HepG2 (cell line): ENCODE measurements around the gene SMTNL1. TPM values are rescaled to one million over a fixed set of nuclear protein-coding genes. Genes with fewer than 3 reads are reported as not detected.
A peak's percentile ranks its signal among the peaks of the same experiment; 100 is the strongest.

Experiments
- ATF2 ChIP-seq: sonication (generic); formaldehyde crosslinking; IDR thresholded peaks from 2 replicates; pipeline ENCODE4 v1.4.0; 2020; ENCODE audit warnings: missing genetic modification reagents
- CCDC6 ChIP-seq: sonication (generic); formaldehyde crosslinking; IDR thresholded peaks from 2 replicates; pipeline ENCODE4 v1.8.1; 2022; ENCODE audit warnings: mild to moderate bottlenecking, missing genetic modification reagents, moderate library complexity
- GPBP1L1 ChIP-seq: sonication (generic); formaldehyde crosslinking; IDR thresholded peaks from 2 replicates; pipeline ENCODE4 v1.5.0; 2020; ENCODE audit warnings: mild to moderate bottlenecking, missing genetic modification reagents
- HOXA7 ChIP-seq: sonication (generic); formaldehyde crosslinking; IDR thresholded peaks from 2 replicates; pipeline ENCODE4 v1.8.1; 2022; ENCODE audit warnings: mild to moderate bottlenecking, missing genetic modification reagents, moderate library complexity
- JUN ChIP-seq: sonication (generic); formaldehyde crosslinking; IDR thresholded peaks from 2 replicates; pipeline ENCODE4 v1.4.0; 2020; ENCODE audit warnings: mild to moderate bottlenecking, missing genetic modification reagents
- JUNB ChIP-seq: sonication (generic); formaldehyde crosslinking; IDR thresholded peaks from 2 replicates; pipeline ENCODE4 v1.8.0; 2022; ENCODE audit warnings: missing genetic modification reagents, mild to moderate bottlenecking, borderline replicate concordance
- KLF15 ChIP-seq: sonication (generic); formaldehyde crosslinking; IDR thresholded peaks from 2 replicates; pipeline ENCODE4 v1.8.1; 2023; ENCODE audit warnings: borderline replicate concordance, mild to moderate bottlenecking, inconsistent platforms, missing genetic modification reagents, mixed read lengths
- NR1H2 ChIP-seq: sonication (generic); formaldehyde crosslinking; IDR thresholded peaks from 2 replicates; pipeline ENCODE4 v1.8.1; 2022; ENCODE audit warnings: low read depth, missing genetic modification reagents, borderline replicate concordance
- PCBP2 ChIP-seq: fragments of 200-400 bp; formaldehyde crosslinking; optimal IDR thresholded peaks from 2 replicates; pipeline ENCODE3; 2018; ENCODE audit warnings: low read length, low read depth; ENCODE audit not compliant: poor library complexity, severe bottlenecking
- PRDM10 ChIP-seq: sonication (generic); formaldehyde crosslinking; IDR thresholded peaks from 2 replicates; pipeline ENCODE4 v1.4.0; 2020; ENCODE audit warnings: low read depth, missing genetic modification reagents
- RBAK ChIP-seq: sonication (generic); formaldehyde crosslinking; IDR thresholded peaks from 2 replicates; pipeline ENCODE4 v1.5.1; 2020; ENCODE audit warnings: mild to moderate bottlenecking, missing genetic modification reagents
- RXRB ChIP-seq: IDR thresholded peaks from 2 replicates; pipeline ENCODE4 v1.6.1; 2016; ENCODE audit warnings: borderline replicate concordance, missing genetic modification reagents, missing compliant biosample characterization
- SIN3B ChIP-seq: fragments of 150-350 bp; IDR thresholded peaks from 2 replicates; pipeline ENCODE4 v1.6.1; 2014; ENCODE audit warnings: low read length
- SMARCC2 ChIP-seq: fragments of 450-650 bp; IDR thresholded peaks from 2 replicates; pipeline ENCODE4 v1.6.1; 2017; ENCODE audit warnings: antibody characterized with exemption, mild to moderate bottlenecking
- ZBTB2 ChIP-seq: sonication (generic); formaldehyde crosslinking; IDR thresholded peaks from 2 replicates; pipeline ENCODE4 v1.8.0; 2022; ENCODE audit warnings: low read depth, missing genetic modification reagents
- ZNF207 ChIP-seq: fragments of 450-650 bp; IDR thresholded peaks from 2 replicates; pipeline ENCODE4 v1.6.1; 2016; ENCODE audit warnings: antibody characterized with exemption, borderline replicate concordance
- ZNF275 ChIP-seq: sonication (generic); formaldehyde crosslinking; IDR thresholded peaks from 2 replicates; pipeline ENCODE4 v1.8.0; 2022; ENCODE audit warnings: missing genetic modification reagents, mild to moderate bottlenecking, inconsistent platforms, borderline replicate concordance
- ZNF441 ChIP-seq: sonication (generic); formaldehyde crosslinking; IDR thresholded peaks from 2 replicates; pipeline ENCODE4 v1.7.0; 2021; ENCODE audit warnings: missing genetic modification reagents, borderline replicate concordance
- ZNF510 ChIP-seq: sonication (generic); formaldehyde crosslinking; IDR thresholded peaks from 2 replicates; pipeline ENCODE4 v1.4.0; 2020; ENCODE audit warnings: low read depth, mild to moderate bottlenecking, missing genetic modification reagents
- polyA plus RNA-seq, 8 experiments: library from polyadenylated mRNA; depleted of rRNA in 3 of 8; stranded (reverse) in 7 of 8; unstranded in 1 of 8; fragments of >200 nt; fragmentation: Illumina TruSeq in 4 of 8; extraction: Trizol in 4 of 8; gene quantifications; 2 replicates each; pipeline versions ENCODE4 v1.2.1 to v1.2.3, GENCODE V29; 2011 to 2016; ENCODE audit warnings: low read depth in 4 of 8, missing spikeins in 1 of 8, mixed read lengths in 1 of 8; ENCODE audit not compliant: insufficient read depth in 1 of 8
- total RNA-seq, 5 experiments: library from RNA; depleted of rRNA; stranded (reverse); fragments of >200 nt; fragmentation: Illumina TruSeq; extraction: Trizol; gene quantifications; 2 replicates each; pipeline ENCODE4 v1.2.3, GENCODE V29; 2016; ENCODE audit warnings: low read depth in 1 of 5

SMTNL1 gene
- total and polyA plus RNA-seq, 2 of the 13 experiments (the other 11 are each of a cell fraction or from before 2014, with no cell fraction given) = 0.04 TPM; not detected in 1

GRCh38 chr11:57514538-57515331, 22.7 kb upstream of the SMTNL1 start (continued):
- no peak for TF ChIP-seq GPBP1L1 (CRISPR knock-in tag)
- no peak; the same call in 1 of the 2 replicates for TF ChIP-seq PRDM10 (CRISPR knock-in tag)
- no peak for TF ChIP-seq NR1H2
- TF ChIP-seq HOXA7 = no peak
- TF ChIP-seq ZNF207 = no peak
- peak; percentile 16; the same call in 1 of the 2 replicates for TF ChIP-seq KLF15 (CRISPR knock-in tag)
- no peak; the same call in 1 of the 2 replicates for TF ChIP-seq RXRB
- TF ChIP-seq JUNB = no peak
- no peak for TF ChIP-seq SMARCC2
- no peak for TF ChIP-seq RBAK (CRISPR knock-in tag)
- no peak for TF ChIP-seq JUN (CRISPR knock-in tag)
- peak; percentile 29; the same call in 1 of the 2 replicates for TF ChIP-seq CCDC6 (CRISPR knock-in tag)
- TF ChIP-seq ATF2 (CRISPR knock-in tag) = no peak
- TF ChIP-seq PCBP2 = no peak
- TF ChIP-seq ZBTB2 = 0 out of 2 replicates have a peak, but pooled peaks have one; percentile 33
- no peak for TF ChIP-seq SIN3B
- TF ChIP-seq ZNF441 (CRISPR knock-in tag) = peak; percentile 32; the same call in 1 of the 2 replicates
- no peak for TF ChIP-seq ZNF510 (CRISPR knock-in tag)
- TF ChIP-seq ZNF275 (CRISPR knock-in tag) = no peak
